ENCODE data around the gene SLC7A1.

DNA sequence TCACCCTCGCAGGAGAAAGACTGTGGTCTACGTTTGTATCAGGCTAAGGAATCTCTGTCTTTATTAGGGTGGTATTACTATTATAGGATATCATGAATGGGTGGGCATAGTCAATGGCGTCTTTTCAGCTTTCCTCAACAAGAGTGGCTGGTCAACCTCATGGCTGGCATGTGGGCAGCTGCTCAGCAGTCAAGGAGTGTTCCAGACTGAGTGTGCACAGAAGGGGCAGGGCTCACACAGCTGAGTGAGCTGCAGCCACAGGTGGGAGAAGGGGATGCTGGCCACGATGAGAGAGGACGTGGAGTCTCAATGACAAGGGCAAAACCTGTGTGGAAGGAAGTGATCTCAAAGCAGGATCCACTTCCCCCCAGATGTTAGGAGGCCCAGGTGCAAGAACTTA lies 54.7 kb downstream of the SLC7A1 start:
- TF ChIP-seq, protein P1, sequence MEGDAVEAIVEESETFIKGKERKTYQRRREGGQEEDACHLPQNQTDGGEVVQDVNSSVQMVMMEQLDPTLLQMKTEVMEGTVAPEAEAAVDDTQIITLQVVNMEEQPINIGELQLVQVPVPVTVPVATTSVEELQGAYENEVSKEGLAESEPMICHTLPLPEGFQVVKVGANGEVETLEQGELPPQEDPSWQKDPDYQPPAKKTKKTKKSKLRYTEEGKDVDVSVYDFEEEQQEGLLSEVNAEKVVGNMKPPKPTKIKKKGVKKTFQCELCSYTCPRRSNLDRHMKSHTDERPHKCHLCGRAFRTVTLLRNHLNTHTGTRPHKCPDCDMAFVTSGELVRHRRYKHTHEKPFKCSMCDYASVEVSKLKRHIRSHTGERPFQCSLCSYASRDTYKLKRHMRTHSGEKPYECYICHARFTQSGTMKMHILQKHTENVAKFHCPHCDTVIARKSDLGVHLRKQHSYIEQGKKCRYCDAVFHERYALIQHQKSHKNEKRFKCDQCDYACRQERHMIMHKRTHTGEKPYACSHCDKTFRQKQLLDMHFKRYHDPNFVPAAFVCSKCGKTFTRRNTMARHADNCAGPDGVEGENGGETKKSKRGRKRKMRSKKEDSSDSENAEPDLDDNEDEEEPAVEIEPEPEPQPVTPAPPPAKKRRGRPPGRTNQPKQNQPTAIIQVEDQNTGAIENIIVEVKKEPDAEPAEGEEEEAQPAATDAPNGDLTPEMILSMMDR (IDR thresholded peaks at IDR 0.05; ENCODE audit: low read depth, low read length, missing input control) = no peak
- TF ChIP-seq, protein P2, sequence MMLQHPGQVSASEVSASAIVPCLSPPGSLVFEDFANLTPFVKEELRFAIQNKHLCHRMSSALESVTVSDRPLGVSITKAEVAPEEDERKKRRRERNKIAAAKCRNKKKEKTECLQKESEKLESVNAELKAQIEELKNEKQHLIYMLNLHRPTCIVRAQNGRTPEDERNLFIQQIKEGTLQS (IDR thresholded peaks at IDR 0.05) = no peak
- TF ChIP-seq RAD21 (IDR thresholded peaks at IDR 0.05) = no peak
- TF ChIP-seq, protein P3, sequence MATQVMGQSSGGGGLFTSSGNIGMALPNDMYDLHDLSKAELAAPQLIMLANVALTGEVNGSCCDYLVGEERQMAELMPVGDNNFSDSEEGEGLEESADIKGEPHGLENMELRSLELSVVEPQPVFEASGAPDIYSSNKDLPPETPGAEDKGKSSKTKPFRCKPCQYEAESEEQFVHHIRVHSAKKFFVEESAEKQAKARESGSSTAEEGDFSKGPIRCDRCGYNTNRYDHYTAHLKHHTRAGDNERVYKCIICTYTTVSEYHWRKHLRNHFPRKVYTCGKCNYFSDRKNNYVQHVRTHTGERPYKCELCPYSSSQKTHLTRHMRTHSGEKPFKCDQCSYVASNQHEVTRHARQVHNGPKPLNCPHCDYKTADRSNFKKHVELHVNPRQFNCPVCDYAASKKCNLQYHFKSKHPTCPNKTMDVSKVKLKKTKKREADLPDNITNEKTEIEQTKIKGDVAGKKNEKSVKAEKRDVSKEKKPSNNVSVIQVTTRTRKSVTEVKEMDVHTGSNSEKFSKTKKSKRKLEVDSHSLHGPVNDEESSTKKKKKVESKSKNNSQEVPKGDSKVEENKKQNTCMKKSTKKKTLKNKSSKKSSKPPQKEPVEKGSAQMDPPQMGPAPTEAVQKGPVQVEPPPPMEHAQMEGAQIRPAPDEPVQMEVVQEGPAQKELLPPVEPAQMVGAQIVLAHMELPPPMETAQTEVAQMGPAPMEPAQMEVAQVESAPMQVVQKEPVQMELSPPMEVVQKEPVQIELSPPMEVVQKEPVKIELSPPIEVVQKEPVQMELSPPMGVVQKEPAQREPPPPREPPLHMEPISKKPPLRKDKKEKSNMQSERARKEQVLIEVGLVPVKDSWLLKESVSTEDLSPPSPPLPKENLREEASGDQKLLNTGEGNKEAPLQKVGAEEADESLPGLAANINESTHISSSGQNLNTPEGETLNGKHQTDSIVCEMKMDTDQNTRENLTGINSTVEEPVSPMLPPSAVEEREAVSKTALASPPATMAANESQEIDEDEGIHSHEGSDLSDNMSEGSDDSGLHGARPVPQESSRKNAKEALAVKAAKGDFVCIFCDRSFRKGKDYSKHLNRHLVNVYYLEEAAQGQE (IDR thresholded peaks at IDR 0.05) = no peak
- no peak for TF ChIP-seq YY1 (IDR thresholded peaks at IDR 0.05)
- TF ChIP-seq, protein P4, sequence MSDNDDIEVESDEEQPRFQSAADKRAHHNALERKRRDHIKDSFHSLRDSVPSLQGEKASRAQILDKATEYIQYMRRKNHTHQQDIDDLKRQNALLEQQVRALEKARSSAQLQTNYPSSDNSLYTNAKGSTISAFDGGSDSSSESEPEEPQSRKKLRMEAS (IDR thresholded peaks at IDR 0.05) = no peak
- no peak for TF ChIP-seq EGR1 (IDR thresholded peaks at IDR 0.05; ENCODE audit: low read depth in 2 of 2)
- TF ChIP-seq JUND (IDR thresholded peaks at IDR 0.05) = no peak
- TF ChIP-seq, protein P5, sequence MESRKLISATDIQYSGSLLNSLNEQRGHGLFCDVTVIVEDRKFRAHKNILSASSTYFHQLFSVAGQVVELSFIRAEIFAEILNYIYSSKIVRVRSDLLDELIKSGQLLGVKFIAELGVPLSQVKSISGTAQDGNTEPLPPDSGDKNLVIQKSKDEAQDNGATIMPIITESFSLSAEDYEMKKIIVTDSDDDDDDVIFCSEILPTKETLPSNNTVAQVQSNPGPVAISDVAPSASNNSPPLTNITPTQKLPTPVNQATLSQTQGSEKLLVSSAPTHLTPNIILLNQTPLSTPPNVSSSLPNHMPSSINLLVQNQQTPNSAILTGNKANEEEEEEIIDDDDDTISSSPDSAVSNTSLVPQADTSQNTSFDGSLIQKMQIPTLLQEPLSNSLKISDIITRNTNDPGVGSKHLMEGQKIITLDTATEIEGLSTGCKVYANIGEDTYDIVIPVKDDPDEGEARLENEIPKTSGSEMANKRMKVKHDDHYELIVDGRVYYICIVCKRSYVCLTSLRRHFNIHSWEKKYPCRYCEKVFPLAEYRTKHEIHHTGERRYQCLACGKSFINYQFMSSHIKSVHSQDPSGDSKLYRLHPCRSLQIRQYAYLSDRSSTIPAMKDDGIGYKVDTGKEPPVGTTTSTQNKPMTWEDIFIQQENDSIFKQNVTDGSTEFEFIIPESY (IDR thresholded peaks at IDR 0.05) = no peak
- TF ChIP-seq SP1 (IDR thresholded peaks at IDR 0.05) = no peak
